HepG2 (cell line): ENCODE measurements around the gene CROCC. TPM values are rescaled to one million over a fixed set of nuclear protein-coding genes. Genes with fewer than 3 reads are reported as not detected.

Experiments
- ARNT2 ChIP-seq: sonication (generic); formaldehyde crosslinking; IDR thresholded peaks from 2 replicates; pipeline ENCODE4 v1.8.0; 2022; ENCODE audit warnings: mild to moderate bottlenecking, low read depth, missing genetic modification reagents, moderate library complexity
- BCL6 ChIP-seq: IDR thresholded peaks from 2 replicates; pipeline ENCODE4 v1.6.1; 2016; ENCODE audit warnings: missing genetic modification reagents, missing compliant biosample characterization
- CCAR2 ChIP-seq: fragments of 200-400 bp; formaldehyde crosslinking; optimal IDR thresholded peaks from 2 replicates; pipeline ENCODE3; 2018; ENCODE audit warnings: low read depth, mild to moderate bottlenecking, low read length, moderate library complexity
- DNMT1 ChIP-seq: sonication (generic); formaldehyde crosslinking; IDR thresholded peaks from 2 replicates; pipeline ENCODE4 v1.5.1; 2020; ENCODE audit warnings: mild to moderate bottlenecking, missing genetic modification reagents
- HCFC1 ChIP-seq: fragments of 150-350 bp; IDR thresholded peaks from 2 replicates; pipeline ENCODE4 v1.6.1; 2014; ENCODE audit warnings: low read depth, low read length
- KDM3A ChIP-seq: IDR thresholded peaks from 2 replicates; pipeline ENCODE4 v1.6.1; 2018; ENCODE audit warnings: low read depth, missing compliant biosample characterization
- KLF13 ChIP-seq: sonication (generic); formaldehyde crosslinking; IDR thresholded peaks from 2 replicates; pipeline ENCODE4 v1.4.0; 2020; ENCODE audit warnings: mild to moderate bottlenecking, missing genetic modification reagents
- MBNL3 ChIP-seq: fragments of 250-450 bp; sonication (Bioruptor Pico); conservative IDR thresholded peaks from 2 replicates; pipeline ENCODE4 v1.8.0; 2022; ENCODE audit warnings: mild to moderate bottlenecking, inconsistent platforms
- MYC ChIP-seq: sonication (generic); formaldehyde crosslinking; IDR thresholded peaks from 2 replicates; pipeline ENCODE4 v1.9.0; 2021; ENCODE audit warnings: missing genetic modification reagents, borderline replicate concordance
- NFATC3 ChIP-seq: sonication (generic); formaldehyde crosslinking; IDR thresholded peaks from 2 replicates; pipeline ENCODE4 v1.5.1; 2020; ENCODE audit warnings: mild to moderate bottlenecking, missing genetic modification reagents
- NFKBIZ ChIP-seq: IDR thresholded peaks from 2 replicates; pipeline ENCODE4 v1.6.1; 2018; ENCODE audit warnings: missing genetic modification reagents, missing compliant biosample characterization
- NKX3-1 ChIP-seq: sonication (generic); formaldehyde crosslinking; IDR thresholded peaks from 2 replicates; pipeline ENCODE4 v1.5.0; 2020; ENCODE audit warnings: missing genetic modification reagents
- NR2C2 ChIP-seq: sonication (generic); formaldehyde crosslinking; IDR thresholded peaks from 2 replicates; pipeline ENCODE4 v1.4.0; 2020; ENCODE audit warnings: missing genetic modification reagents, mild to moderate bottlenecking, moderate library complexity, borderline replicate concordance
- NR2F2 ChIP-seq: IDR thresholded peaks from 2 replicates; pipeline ENCODE4 v1.6.1; 2012; ENCODE audit warnings: low read depth, inconsistent platforms, borderline replicate concordance
- RBFOX2 ChIP-seq: fragments of 200-400 bp; formaldehyde crosslinking; IDR thresholded peaks from 2 replicates; pipeline ENCODE4 v1.6.1; 2017; ENCODE audit warnings: low read depth, mild to moderate bottlenecking, low read length
- SAFB2 ChIP-seq: sonication (generic); formaldehyde crosslinking; IDR thresholded peaks from 2 replicates; pipeline ENCODE4 v1.5.1; 2020; ENCODE audit warnings: missing genetic modification reagents, low read depth, mild to moderate bottlenecking, borderline replicate concordance
- SIN3B ChIP-seq: fragments of 150-350 bp; IDR thresholded peaks from 2 replicates; pipeline ENCODE4 v1.6.1; 2014; ENCODE audit warnings: low read length
- STAT5B ChIP-seq: sonication (generic); formaldehyde crosslinking; IDR thresholded peaks from 2 replicates; pipeline ENCODE4 v1.4.0; 2020; ENCODE audit warnings: missing genetic modification reagents
- THAP11 ChIP-seq: IDR thresholded peaks from 2 replicates; pipeline ENCODE4 v1.6.1; 2016; ENCODE audit warnings: missing biosample characterization, missing genetic modification reagents
- YEATS2 ChIP-seq: sonication (generic); formaldehyde crosslinking; IDR thresholded peaks from 2 replicates; pipeline ENCODE4 v1.4.0; 2020; ENCODE audit warnings: missing genetic modification reagents, borderline replicate concordance
- YEATS4 ChIP-seq: sonication (generic); formaldehyde crosslinking; IDR thresholded peaks from 2 replicates; pipeline ENCODE4 v1.4.0; 2020; ENCODE audit warnings: missing genetic modification reagents, borderline replicate concordance
- ZFP36L2 ChIP-seq: sonication (generic); formaldehyde crosslinking; IDR thresholded peaks from 2 replicates; pipeline ENCODE4 v1.4.0; 2020; ENCODE audit warnings: missing genetic modification reagents
- ZNF335 ChIP-seq: sonication (generic); formaldehyde crosslinking; IDR thresholded peaks from 2 replicates; pipeline ENCODE4 v1.4.0; 2020; ENCODE audit warnings: missing genetic modification reagents
- ZNF430 ChIP-seq: sonication (generic); formaldehyde crosslinking; IDR thresholded peaks from 2 replicates; pipeline ENCODE4 v1.9.0; 2021; ENCODE audit warnings: mild to moderate bottlenecking, missing genetic modification reagents
- ZNF678 ChIP-seq: sonication (generic); formaldehyde crosslinking; IDR thresholded peaks from 2 replicates; pipeline ENCODE4 v1.4.0; 2020; ENCODE audit warnings: mild to moderate bottlenecking, missing genetic modification reagents
- ZNF7 ChIP-seq: IDR thresholded peaks from 2 replicates; pipeline ENCODE4 v1.6.1; 2016; ENCODE audit warnings: missing biosample characterization, missing genetic modification reagents
- ZNF749 ChIP-seq: sonication (generic); formaldehyde crosslinking; IDR thresholded peaks from 2 replicates; pipeline ENCODE4 v1.8.0; 2022; ENCODE audit warnings: mild to moderate bottlenecking, missing genetic modification reagents, moderate library complexity, borderline replicate concordance
- polyA plus RNA-seq, 8 experiments: library from polyadenylated mRNA; depleted of rRNA in 3 of 8; stranded (reverse) in 7 of 8; unstranded in 1 of 8; fragments of >200 nt; fragmentation: Illumina TruSeq in 4 of 8; extraction: Trizol in 4 of 8; gene quantifications; 2 replicates each; pipeline versions ENCODE4 v1.2.1 to v1.2.3, GENCODE V29; 2011 to 2016; ENCODE audit warnings: low read depth in 4 of 8, missing spikeins in 1 of 8, mixed read lengths in 1 of 8; ENCODE audit not compliant: insufficient read depth in 1 of 8
- total RNA-seq, 5 experiments: library from RNA; depleted of rRNA; stranded (reverse); fragments of >200 nt; fragmentation: Illumina TruSeq; extraction: Trizol; gene quantifications; 2 replicates each; pipeline ENCODE4 v1.2.3, GENCODE V29; 2016; ENCODE audit warnings: low read depth in 1 of 5
- TF ChIP-seq, protein P1 (sequence below): sonication (generic); formaldehyde crosslinking; IDR thresholded peaks from 2 replicates; pipeline ENCODE4 v1.5.0; 2020; ENCODE audit warnings: mild to moderate bottlenecking, missing genetic modification reagents
- TF ChIP-seq, protein P2 (sequence below): IDR thresholded peaks from 2 replicates; pipeline ENCODE4 v1.6.1; 2016; ENCODE audit warnings: missing compliant biosample characterization, missing genetic modification reagents, borderline replicate concordance
- TF ChIP-seq, protein P3 (sequence below): sonication (generic); formaldehyde crosslinking; IDR thresholded peaks from 2 replicates; pipeline ENCODE4 v1.4.0; 2020; ENCODE audit warnings: mild to moderate bottlenecking, missing genetic modification reagents

CROCC gene
- total and polyA plus RNA-seq, 2 of the 13 experiments (the other 11 are each of a cell fraction or from before 2014, with no cell fraction given), result 7.8 to 15.5 TPM

DNA sequence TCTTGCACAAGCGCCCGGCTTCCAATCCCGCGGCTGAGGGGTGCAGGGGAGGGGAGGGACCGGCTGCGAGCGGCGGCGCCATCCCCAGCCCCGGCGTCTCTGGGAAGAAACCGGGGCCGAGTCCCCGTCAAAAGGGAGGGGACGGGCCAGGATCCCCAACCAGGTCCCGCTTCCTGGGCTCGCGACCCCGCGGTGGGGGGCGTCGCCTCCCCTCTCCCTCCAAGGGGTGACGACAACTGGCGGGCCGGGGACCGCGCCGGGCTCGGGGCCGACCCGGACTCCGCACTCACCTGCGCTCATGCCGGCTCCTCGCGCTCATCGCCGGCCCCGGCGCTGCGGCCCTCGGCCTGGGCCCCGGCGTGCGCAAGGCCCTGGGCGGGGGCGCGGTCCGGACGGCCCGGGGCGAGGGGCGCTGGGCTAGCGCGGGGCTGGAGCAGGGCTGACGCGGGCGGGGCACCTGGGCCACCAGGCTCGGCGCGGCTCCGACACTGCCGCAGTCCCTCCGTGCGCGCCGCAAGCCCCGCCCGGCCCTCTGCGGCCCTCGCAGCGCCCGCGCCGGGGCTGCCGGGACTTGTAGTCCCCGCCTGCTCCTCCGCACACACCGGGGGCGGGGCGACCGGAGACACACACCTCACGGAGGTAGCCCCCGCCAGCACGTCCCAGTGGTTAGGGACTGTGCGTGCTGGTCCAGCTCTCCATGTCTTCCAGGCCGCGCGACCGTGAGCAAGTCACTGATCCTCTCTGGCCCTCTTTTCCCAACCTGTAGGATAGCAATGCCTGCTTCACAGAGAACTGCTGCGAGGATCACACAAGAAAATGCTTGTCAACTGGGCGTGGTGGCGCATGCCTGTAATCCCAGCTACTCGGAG, 89.9 kb downstream of the CROCC start, which contains the start of gene ATP13A2 (continued):
- TF ChIP-seq, protein P1, sequence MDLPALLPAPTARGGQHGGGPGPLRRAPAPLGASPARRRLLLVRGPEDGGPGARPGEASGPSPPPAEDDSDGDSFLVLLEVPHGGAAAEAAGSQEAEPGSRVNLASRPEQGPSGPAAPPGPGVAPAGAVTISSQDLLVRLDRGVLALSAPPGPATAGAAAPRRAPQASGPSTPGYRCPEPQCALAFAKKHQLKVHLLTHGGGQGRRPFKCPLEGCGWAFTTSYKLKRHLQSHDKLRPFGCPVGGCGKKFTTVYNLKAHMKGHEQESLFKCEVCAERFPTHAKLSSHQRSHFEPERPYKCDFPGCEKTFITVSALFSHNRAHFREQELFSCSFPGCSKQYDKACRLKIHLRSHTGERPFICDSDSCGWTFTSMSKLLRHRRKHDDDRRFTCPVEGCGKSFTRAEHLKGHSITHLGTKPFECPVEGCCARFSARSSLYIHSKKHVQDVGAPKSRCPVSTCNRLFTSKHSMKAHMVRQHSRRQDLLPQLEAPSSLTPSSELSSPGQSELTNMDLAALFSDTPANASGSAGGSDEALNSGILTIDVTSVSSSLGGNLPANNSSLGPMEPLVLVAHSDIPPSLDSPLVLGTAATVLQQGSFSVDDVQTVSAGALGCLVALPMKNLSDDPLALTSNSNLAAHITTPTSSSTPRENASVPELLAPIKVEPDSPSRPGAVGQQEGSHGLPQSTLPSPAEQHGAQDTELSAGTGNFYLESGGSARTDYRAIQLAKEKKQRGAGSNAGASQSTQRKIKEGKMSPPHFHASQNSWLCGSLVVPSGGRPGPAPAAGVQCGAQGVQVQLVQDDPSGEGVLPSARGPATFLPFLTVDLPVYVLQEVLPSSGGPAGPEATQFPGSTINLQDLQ (CRISPR knock-in tag), result no peak
- TF ChIP-seq ZNF678 (CRISPR knock-in tag) (no peak), MBNL3 (CRISPR knock-in tag) (no peak), NKX3-1 (CRISPR knock-in tag) (no peak), SAFB2 (no peak), ZNF7 (CRISPR knock-in tag) (no peak), BCL6 (no peak), ZNF749 (CRISPR knock-in tag) (no peak), KLF13 (CRISPR knock-in tag) (no peak), CCAR2 (no peak), THAP11 (peak; percentile 98), SIN3B (no peak), YEATS2 (CRISPR knock-in tag) (no peak), NR2C2 (CRISPR knock-in tag) (peak; percentile 62; the same call in 1 of the 2 replicates), ZFP36L2 (CRISPR knock-in tag) (no peak), NR2F2 (no peak), NFATC3 (CRISPR knock-in tag) (no peak), NFKBIZ (CRISPR knock-in tag) (no peak), HCFC1 (peak; percentile 88), ZNF335 (CRISPR knock-in tag) (no peak), ARNT2 (CRISPR knock-in tag) (no peak), RBFOX2 (peak; percentile 51; the same call in 1 of the 2 replicates), STAT5B (CRISPR knock-in tag) (no peak), KDM3A (CRISPR knock-in tag) (no peak), MYC (CRISPR knock-in tag) (peak; percentile 74), ZNF430 (CRISPR knock-in tag) (no peak), DNMT1 (CRISPR knock-in tag) (no peak), YEATS4 (CRISPR knock-in tag) (peak; percentile 49; the same call in 1 of the 2 replicates)
- TF ChIP-seq, protein P2, sequence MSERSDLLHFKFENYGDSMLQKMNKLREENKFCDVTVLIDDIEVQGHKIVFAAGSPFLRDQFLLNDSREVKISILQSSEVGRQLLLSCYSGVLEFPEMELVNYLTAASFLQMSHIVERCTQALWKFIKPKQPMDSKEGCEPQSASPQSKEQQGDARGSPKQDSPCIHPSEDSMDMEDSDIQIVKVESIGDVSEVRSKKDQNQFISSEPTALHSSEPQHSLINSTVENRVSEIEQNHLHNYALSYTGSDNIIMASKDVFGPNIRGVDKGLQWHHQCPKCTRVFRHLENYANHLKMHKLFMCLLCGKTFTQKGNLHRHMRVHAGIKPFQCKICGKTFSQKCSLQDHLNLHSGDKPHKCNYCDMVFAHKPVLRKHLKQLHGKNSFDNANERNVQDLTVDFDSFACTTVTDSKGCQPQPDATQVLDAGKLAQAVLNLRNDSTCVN (CRISPR knock-in tag), result no peak
- TF ChIP-seq, protein P3, sequence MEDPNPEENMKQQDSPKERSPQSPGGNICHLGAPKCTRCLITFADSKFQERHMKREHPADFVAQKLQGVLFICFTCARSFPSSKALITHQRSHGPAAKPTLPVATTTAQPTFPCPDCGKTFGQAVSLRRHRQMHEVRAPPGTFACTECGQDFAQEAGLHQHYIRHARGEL (CRISPR knock-in tag), result no peak
